Loucy (cell line): ENCODE measurements around the gene TC2N.

Experiments
- H2AFZ ChIP-seq: fragments of 200-600 bp; sonication (generic); 2 replicates; pipeline ENCODE4 v1.6.0; 2016; ENCODE audit warnings: antibody characterized with exemption, mild to moderate bottlenecking, low read length, moderate library complexity
- H3F3A ChIP-seq: fragments of 200-600 bp; 2 replicates; pipeline ENCODE4 v1.6.0; 2016; ENCODE audit warnings: antibody characterized with exemption, low read depth, mild to moderate bottlenecking
- H3K27me3 ChIP-seq: fragments of 200-600 bp; sonication (generic); 2 replicates; pipeline ENCODE4 v1.6.1; 2014; ENCODE audit warnings: low read length, mild to moderate bottlenecking; ENCODE audit not compliant: insufficient read depth, poor library complexity, severe bottlenecking
- H3K36me3 ChIP-seq: fragments of 200-600 bp; sonication (generic); 2 replicates; pipeline ENCODE4 v1.6.1; 2016; ENCODE audit warnings: low read length; ENCODE audit not compliant: insufficient read depth
- H3K4me1 ChIP-seq: fragments of 200-600 bp; sonication (generic); 2 replicates; pipeline ENCODE4 v1.5.1; 2014; ENCODE audit warnings: low read length, mild to moderate bottlenecking; ENCODE audit not compliant: insufficient read depth, poor library complexity, severe bottlenecking
- H3K4me2 ChIP-seq: fragments of 200-600 bp; sonication (generic); 2 replicates; pipeline ENCODE4 v1.6.0; 2014; ENCODE audit warnings: antibody characterized with exemption, low read length, low read depth, mild to moderate bottlenecking; ENCODE audit not compliant: poor library complexity, severe bottlenecking
- H3K4me3 ChIP-seq: fragments of 200-600 bp; sonication (generic); 2 replicates; pipeline ENCODE4 v1.5.1; 2014; ENCODE audit warnings: low read length, mild to moderate bottlenecking, mixed read lengths; ENCODE audit not compliant: poor library complexity, severe bottlenecking
- H3K79me2 ChIP-seq: fragments of 200-600 bp; sonication (generic); 2 replicates; pipeline ENCODE4 v1.6.1; 2014; ENCODE audit warnings: low read length; ENCODE audit not compliant: insufficient read depth
- H3K9ac ChIP-seq: fragments of 200-600 bp; sonication (generic); 2 replicates; pipeline ENCODE4 v1.6.0; 2014; ENCODE audit warnings: mild to moderate bottlenecking, low read depth, low read length, moderate library complexity; ENCODE audit not compliant: poor library complexity, severe bottlenecking
- H3K9me2 ChIP-seq: fragments of 200-600 bp; sonication (generic); replicated peaks from 2 replicates; pipeline ENCODE4 v1.6.1; 2016; ENCODE audit warnings: low read depth, low read length, mixed read lengths
- H3K9me3 ChIP-seq: fragments of 200-600 bp; sonication (generic); 2 replicates; pipeline ENCODE4 v1.6.1; 2014; ENCODE audit warnings: mild to moderate bottlenecking, antibody characterized with exemption, low read length, low read depth; ENCODE audit not compliant: insufficient read depth
- H4K20me1 ChIP-seq: fragments of 200-600 bp; sonication (generic); 2 replicates; pipeline ENCODE4 v1.6.0; 2014; ENCODE audit warnings: antibody characterized with exemption, low read length, mild to moderate bottlenecking; ENCODE audit not compliant: insufficient read depth, poor library complexity, severe bottlenecking
- CTCF ChIP-seq: fragments of 200-600 bp; sonication (generic); conservative IDR thresholded peaks from 2 replicates; pipeline ENCODE4 v1.5.1; 2014; ENCODE audit warnings: mild to moderate bottlenecking, antibody characterized with exemption, low read length
- EZH2phosphoT487 ChIP-seq: fragments of 200-600 bp; IDR thresholded peaks from 2 replicates; pipeline ENCODE4 v1.6.1; 2018; ENCODE audit warnings: antibody characterized with exemption, mild to moderate bottlenecking, moderate library complexity, borderline replicate concordance

TC2N gene

GRCh38 chr14:91827746-91828145 is 39.6 kb downstream of the TC2N start:
- Histone ChIP-seq H3F3A (no peaks in the 10 kb centered on the region), H3K9ac (no peak overlapping the region), H2AFZ (no peak overlapping the region), H3K36me3 (no peaks in the 10 kb centered on the region), H3K9me2 (no peaks in the 10 kb centered on the region), H3K4me2 (no peak overlapping the region), H3K9me3 (no peaks in the 10 kb centered on the region), H4K20me1 (no peaks in the 10 kb centered on the region), H3K79me2 (no peaks in the 10 kb centered on the region), H3K27me3 (no peaks in the 10 kb centered on the region), H3K4me3 (no peak overlapping the region), H3K4me1 (peaks cover 8% of the 10 kb centered on the region)
- TF ChIP-seq CTCF (no peak), EZH2phosphoT487 (no peak)

- no peak overlapping the region for H2AFZ ChIP-seq
- H3K4me2 ChIP-seq = no peak overlapping the region
- no peaks in the 10 kb centered on the region for H3K4me1 ChIP-seq
- TF ChIP-seq CTCF = no peak
- no peak for TF ChIP-seq EZH2phosphoT487
- H3F3A ChIP-seq = no peaks in the 10 kb centered on the region
- H3K4me3 ChIP-seq = no peak overlapping the region
- peaks cover 9% of the 10 kb centered on the region; the same call in 1 of the 2 replicates for H3K9me3 ChIP-seq
- H3K36me3 ChIP-seq = no peaks in the 10 kb centered on the region
- H3K9me2 ChIP-seq = no peaks in the 10 kb centered on the region
- H4K20me1 ChIP-seq = no peaks in the 10 kb centered on the region
- no peaks in the 10 kb centered on the region for H3K79me2 ChIP-seq
- H3K9ac ChIP-seq = no peak overlapping the region
- H3K27me3 ChIP-seq = no peaks in the 10 kb centered on the region
Measured at GRCh38 chr14:91817566-91818325, 49.6 kb downstream of the TC2N start.

- Histone ChIP-seq H3K4me1 (no peaks in the 10 kb centered on the region), H3K36me3 (no peaks in the 10 kb centered on the region), H3K79me2 (no peaks in the 10 kb centered on the region), H4K20me1 (no peaks in the 10 kb centered on the region), H3K9me3 (peaks cover 5% of the 10 kb centered on the region; the same call in 1 of the 2 replicates), H3K9me2 (no peaks in the 10 kb centered on the region), H3K4me2 (no peak overlapping the region), H3K27me3 (no peaks in the 10 kb centered on the region), H3K4me3 (no peak overlapping the region), H3K9ac (no peak overlapping the region), H2AFZ (no peak overlapping the region), H3F3A (no peaks in the 10 kb centered on the region)
- TF ChIP-seq CTCF (no peak), EZH2phosphoT487 (no peak)
Measured at GRCh38 chr14:91814317-91814716, 53.0 kb downstream of the TC2N start.
